Measurements from ENCODE around the gene KCNC3.

DNA sequence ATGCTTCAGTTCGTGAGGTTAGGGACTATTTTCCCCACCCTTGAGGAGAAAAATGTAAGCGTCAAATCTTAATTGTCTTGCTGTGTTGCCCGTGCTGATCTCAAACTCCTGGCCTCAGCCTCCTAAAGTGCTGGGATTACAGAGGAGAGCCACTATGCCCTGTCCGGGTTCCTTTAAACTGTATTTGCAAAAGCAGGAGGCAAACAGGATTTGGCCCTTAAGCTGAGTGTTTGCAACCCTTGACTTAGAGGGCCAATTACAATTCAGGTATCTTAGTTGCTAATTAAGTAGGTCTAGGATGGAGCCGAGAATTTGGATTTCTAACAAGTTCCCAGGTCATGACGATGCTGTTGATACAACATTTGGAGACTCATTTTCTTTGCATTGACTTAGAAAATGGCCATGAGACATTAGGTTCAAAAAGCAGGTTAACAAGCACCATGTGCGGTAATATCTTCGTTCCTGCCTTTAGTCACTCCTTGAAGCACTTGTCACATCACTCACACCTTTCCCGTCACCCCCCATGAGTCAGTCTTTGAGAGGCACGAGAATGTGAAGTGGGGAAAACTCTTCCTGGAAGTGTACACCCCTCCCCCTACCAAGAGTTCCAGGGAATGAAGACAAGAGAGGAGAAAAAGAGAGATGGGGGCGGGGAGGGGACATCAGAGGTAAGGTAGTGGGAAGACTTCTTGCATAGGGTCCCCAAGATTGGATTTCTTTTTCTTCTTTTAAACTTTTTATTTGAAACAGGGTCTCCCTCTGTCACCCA, 33.7 kb upstream of the KCNC3 start:
- TF ChIP-seq, protein P1, sequence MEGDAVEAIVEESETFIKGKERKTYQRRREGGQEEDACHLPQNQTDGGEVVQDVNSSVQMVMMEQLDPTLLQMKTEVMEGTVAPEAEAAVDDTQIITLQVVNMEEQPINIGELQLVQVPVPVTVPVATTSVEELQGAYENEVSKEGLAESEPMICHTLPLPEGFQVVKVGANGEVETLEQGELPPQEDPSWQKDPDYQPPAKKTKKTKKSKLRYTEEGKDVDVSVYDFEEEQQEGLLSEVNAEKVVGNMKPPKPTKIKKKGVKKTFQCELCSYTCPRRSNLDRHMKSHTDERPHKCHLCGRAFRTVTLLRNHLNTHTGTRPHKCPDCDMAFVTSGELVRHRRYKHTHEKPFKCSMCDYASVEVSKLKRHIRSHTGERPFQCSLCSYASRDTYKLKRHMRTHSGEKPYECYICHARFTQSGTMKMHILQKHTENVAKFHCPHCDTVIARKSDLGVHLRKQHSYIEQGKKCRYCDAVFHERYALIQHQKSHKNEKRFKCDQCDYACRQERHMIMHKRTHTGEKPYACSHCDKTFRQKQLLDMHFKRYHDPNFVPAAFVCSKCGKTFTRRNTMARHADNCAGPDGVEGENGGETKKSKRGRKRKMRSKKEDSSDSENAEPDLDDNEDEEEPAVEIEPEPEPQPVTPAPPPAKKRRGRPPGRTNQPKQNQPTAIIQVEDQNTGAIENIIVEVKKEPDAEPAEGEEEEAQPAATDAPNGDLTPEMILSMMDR (IDR thresholded peaks at IDR 0.05), result no peak
- peak in 2 of 4 donors; percentile 16 to 55 for TF ChIP-seq POLR2A (IDR thresholded peaks at IDR 0.05)
- TF ChIP-seq POLR2AphosphoS5 (IDR thresholded peaks at IDR 0.05), result peak; percentile 79 to 91
- TF ChIP-seq EP300 (IDR thresholded peaks at IDR 0.05), result peak; percentile 84 to 99 (median 94)
